HL-60/S4 treated with retinoic acid at 250 ng/mL for 4 days and 3 days (cell line): Measurements from ENCODE around the gene KCNQ2.

ENCODE experiments used
- in situ Hi-C: fragments of 300-500 bp; cut with MboI; formaldehyde crosslinking; loops from 2 replicates; pipeline ENCODE4 v1.7.0; 2022; ENCODE audit warnings: low sequenced_read_pairs

Gene KCNQ2

GRCh38 chr20:63472862-63473390, 471 bp upstream of the KCNQ2 start:
- in situ Hi-C loops: no loop called here

- in situ Hi-C loops: no loop called here
These were observed 806 bp downstream of the KCNQ2 start for GRCh38 chr20:63471717-63471980.

- in situ Hi-C loops: no loop called here
These were observed 1.3 kb downstream of the KCNQ2 start for GRCh38 chr20:63471002-63471716.

- in situ Hi-C loops: no loop called here
These were observed 2.0 kb downstream of the KCNQ2 start for GRCh38 chr20:63470410-63470809.

- in situ Hi-C loops: no loop called here
These were observed 2.7 kb downstream of the KCNQ2 start for GRCh38 chr20:63469713-63470101.

GRCh38 chr20:63469019-63469712, 3.3 kb downstream of the KCNQ2 start:
- in situ Hi-C loops: no loop called here

- in situ Hi-C loops: no loop called here
These were observed 4.0 kb downstream of the KCNQ2 start for GRCh38 chr20:63468421-63468820.

- in situ Hi-C loops: no loop called here
These were observed 5.0 kb downstream of the KCNQ2 start for GRCh38 chr20:63467294-63468083.

GRCh38 chr20:63466861-63467260, 5.6 kb downstream of the KCNQ2 start:
- in situ Hi-C loops: no loop called here

- in situ Hi-C loops: no loop called here
These were observed 6.1 kb downstream of the KCNQ2 start for GRCh38 chr20:63466250-63466825.

- in situ Hi-C loops: no loop called here
These were observed 6.8 kb downstream of the KCNQ2 start for GRCh38 chr20:63465380-63466249.

GRCh38 chr20:63464289-63464635, 8.2 kb downstream of the KCNQ2 start:
- in situ Hi-C loops: no loop called here

- in situ Hi-C loops: no loop called here
These were observed 8.8 kb downstream of the KCNQ2 start for GRCh38 chr20:63463400-63464288.

- in situ Hi-C loops: no loop called here
These were observed 10.2 kb downstream of the KCNQ2 start for GRCh38 chr20:63462244-63462643.

GRCh38 chr20:63461104-63461763, 11.2 kb downstream of the KCNQ2 start:
- in situ Hi-C loops: no loop called here

- in situ Hi-C loops: no loop called here
These were observed 13.4 kb downstream of the KCNQ2 start for GRCh38 chr20:63459070-63459380.

- in situ Hi-C loops: no loop called here
These were observed 14.0 kb downstream of the KCNQ2 start for GRCh38 chr20:63458170-63459069.

GRCh38 chr20:63457737-63458136, 14.7 kb downstream of the KCNQ2 start:
- in situ Hi-C loops: no loop called here
